ENCODE measurements around the gene FAM120A. TPM values are rescaled to one million over a fixed set of nuclear protein-coding genes. Genes with fewer than 3 reads are reported as not detected.

The FAM120A gene
- total and polyA plus RNA-seq, 2 of the 13 experiments (the other 11 are each of a cell fraction or from before 2014, with no cell fraction given), result 41.3 to 44.4 TPM

DNA sequence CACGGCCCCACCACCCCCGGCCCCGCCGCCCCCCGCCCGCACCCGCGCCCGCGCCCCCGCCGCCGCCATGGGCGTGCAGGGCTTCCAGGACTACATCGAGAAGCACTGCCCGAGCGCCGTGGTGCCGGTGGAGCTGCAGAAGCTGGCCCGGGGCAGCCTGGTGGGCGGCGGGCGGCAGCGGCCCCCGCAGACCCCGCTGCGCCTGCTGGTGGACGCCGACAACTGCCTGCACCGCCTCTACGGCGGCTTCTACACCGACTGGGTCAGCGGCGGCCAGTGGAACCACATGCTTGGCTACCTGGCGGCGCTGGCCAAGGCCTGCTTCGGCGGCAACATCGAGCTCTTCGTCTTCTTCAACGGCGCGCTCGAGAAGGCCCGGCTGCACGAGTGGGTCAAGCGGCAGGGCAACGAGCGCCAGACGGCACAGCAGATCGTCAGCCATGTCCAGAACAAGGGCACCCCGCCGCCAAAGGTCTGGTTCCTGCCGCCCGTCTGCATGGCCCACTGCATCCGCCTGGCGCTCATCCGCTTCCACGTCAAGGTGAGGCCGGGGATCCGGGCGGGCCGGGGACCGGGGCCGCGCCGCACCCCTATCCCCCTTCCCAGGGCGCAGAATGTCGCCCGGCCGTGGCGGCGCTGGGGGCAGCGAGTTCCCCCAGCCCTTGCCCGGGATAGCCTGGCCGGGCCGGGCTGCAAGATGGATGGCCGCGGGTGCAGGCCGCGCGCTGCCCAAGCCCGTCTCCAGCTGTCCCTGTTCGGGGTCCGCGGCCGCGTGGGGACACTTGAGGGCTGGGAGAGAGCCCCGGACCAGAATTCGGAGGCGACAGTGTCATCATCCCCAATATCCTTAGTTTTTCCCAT is 594 bp downstream of the FAM120A start (continued):
- TF ChIP-seq, protein P1, sequence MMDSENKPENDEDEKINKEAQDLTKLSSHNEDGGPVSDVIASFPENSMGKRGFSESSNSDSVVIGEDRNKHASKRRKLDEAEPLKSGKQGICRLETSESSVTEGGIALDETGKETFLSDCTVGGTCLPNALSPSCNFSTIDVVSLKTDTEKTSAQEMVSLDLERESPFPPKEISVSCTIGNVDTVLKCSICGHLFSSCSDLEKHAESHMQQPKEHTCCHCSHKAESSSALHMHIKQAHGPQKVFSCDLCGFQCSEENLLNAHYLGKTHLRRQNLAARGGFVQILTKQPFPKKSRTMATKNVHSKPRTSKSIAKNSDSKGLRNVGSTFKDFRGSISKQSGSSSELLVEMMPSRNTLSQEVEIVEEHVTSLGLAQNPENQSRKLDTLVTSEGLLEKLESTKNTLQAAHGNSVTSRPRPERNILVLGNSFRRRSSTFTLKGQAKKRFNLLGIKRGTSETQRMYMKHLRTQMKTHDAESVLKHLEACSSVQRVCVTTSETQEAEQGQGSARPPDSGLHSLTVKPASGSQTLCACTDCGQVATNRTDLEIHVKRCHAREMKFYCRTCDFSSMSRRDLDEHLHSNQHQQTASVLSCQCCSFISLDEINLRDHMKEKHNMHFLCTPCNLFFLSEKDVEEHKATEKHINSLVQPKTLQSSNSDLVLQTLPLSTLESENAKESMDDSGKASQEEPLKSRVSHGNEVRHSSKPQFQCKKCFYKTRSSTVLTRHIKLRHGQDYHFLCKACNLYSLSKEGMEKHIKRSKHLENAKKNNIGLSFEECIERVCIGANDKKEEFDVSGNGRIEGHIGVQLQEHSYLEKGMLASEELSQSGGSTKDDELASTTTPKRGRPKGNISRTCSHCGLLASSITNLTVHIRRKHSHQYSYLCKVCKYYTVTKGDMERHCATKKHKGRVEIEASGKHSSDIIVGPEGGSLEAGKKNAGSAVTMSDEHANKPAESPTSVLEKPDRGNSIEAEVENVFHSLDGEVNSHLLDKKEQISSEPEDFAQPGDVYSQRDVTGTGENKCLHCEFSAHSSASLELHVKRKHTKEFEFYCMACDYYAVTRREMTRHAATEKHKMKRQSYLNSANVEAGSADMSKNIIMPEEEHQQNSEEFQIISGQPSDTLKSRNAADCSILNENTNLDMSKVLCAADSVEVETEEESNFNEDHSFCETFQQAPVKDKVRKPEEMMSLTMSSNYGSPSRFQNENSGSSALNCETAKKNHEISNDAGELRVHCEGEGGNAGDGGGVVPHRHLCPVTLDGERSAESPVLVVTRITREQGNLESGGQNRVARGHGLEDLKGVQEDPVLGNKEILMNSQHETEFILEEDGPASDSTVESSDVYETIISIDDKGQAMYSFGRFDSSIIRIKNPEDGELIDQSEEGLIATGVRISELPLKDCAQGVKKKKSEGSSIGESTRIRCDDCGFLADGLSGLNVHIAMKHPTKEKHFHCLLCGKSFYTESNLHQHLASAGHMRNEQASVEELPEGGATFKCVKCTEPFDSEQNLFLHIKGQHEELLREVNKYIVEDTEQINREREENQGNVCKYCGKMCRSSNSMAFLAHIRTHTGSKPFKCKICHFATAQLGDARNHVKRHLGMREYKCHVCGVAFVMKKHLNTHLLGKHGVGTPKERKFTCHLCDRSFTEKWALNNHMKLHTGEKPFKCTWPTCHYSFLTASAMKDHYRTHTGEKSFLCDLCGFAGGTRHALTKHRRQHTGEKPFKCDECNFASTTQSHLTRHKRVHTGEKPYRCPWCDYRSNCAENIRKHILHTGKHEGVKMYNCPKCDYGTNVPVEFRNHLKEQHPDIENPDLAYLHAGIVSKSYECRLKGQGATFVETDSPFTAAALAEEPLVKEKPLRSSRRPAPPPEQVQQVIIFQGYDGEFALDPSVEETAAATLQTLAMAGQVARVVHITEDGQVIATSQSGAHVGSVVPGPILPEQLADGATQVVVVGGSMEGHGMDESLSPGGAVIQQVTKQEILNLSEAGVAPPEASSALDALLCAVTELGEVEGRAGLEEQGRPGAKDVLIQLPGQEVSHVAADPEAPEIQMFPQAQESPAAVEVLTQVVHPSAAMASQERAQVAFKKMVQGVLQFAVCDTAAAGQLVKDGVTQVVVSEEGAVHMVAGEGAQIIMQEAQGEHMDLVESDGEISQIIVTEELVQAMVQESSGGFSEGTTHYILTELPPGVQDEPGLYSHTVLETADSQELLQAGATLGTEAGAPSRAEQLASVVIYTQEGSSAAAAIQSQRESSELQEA (CRISPR knock-in tag; IDR thresholded peaks at IDR 0.05; ENCODE audit: not compliant biosample characterization), result no peak
- TF ChIP-seq ZSCAN20 (CRISPR knock-in tag; IDR thresholded peaks at IDR 0.05; ENCODE audit: borderline replicate concordance) (no peak), KDM4B (CRISPR knock-in tag; IDR thresholded peaks at IDR 0.05) (no peak), ZNF724P (CRISPR knock-in tag; IDR thresholded peaks at IDR 0.05; ENCODE audit: borderline replicate concordance) (0 out of 2 replicates have a peak, but pooled peaks have one; percentile 17), PHF8 (CRISPR knock-in tag; IDR thresholded peaks at IDR 0.05) (peak; percentile 76), ZNF160 (CRISPR knock-in tag; IDR thresholded peaks at IDR 0.05) (no peak), ZNF563 (CRISPR knock-in tag; IDR thresholded peaks at IDR 0.05) (no peak; the same call in 1 of the 2 replicates)
- TF ChIP-seq, protein P2, sequence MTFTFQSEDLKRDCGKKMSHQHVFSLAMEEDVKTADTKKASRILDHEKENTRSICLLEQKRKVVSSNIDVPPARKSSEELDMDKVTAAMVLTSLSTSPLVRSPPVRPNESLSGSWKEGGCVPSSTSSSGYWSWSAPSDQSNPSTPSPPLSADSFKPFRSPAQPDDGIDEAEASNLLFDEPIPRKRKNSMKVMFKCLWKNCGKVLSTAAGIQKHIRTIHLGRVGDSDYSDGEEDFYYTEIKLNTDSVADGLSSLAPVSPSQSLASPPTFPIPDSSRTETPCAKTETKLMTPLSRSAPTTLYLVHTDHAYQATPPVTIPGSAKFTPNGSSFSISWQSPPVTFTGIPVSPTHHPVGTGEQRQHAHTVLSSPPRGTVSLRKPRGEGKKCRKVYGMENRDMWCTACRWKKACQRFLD (CRISPR knock-in tag; IDR thresholded peaks at IDR 0.05; ENCODE audit: borderline replicate concordance), result no peak
- TF ChIP-seq, protein P3, sequence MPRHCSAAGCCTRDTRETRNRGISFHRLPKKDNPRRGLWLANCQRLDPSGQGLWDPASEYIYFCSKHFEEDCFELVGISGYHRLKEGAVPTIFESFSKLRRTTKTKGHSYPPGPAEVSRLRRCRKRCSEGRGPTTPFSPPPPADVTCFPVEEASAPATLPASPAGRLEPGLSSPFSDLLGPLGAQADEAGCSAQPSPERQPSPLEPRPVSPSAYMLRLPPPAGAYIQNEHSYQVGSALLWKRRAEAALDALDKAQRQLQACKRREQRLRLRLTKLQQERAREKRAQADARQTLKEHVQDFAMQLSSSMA (CRISPR knock-in tag; IDR thresholded peaks at IDR 0.05), result peak; percentile 80; the same call in 1 of the 2 replicates
- TF ChIP-seq, protein P4, sequence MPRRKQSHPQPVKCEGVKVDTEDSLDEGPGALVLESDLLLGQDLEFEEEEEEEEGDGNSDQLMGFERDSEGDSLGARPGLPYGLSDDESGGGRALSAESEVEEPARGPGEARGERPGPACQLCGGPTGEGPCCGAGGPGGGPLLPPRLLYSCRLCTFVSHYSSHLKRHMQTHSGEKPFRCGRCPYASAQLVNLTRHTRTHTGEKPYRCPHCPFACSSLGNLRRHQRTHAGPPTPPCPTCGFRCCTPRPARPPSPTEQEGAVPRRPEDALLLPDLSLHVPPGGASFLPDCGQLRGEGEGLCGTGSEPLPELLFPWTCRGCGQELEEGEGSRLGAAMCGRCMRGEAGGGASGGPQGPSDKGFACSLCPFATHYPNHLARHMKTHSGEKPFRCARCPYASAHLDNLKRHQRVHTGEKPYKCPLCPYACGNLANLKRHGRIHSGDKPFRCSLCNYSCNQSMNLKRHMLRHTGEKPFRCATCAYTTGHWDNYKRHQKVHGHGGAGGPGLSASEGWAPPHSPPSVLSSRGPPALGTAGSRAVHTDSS (CRISPR knock-in tag; conservative IDR thresholded peaks at IDR 0.05), result 0 out of 2 replicates have a peak, but pooled peaks have one; percentile 33
- TF ChIP-seq, protein P5, sequence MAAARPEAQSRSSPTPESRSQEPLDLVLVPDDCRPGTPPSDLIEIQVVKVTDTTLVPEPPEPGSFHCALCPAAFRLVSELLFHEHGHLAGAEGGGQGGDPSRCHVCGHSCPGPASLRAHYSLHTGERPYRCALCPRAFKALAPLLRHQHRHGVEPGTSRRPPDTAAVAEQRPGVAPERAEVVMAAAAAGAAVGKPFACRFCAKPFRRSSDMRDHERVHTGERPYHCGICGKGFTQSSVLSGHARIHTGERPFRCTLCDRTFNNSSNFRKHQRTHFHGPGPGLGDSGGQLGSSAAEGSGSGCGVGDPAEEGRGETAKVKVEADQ (CRISPR knock-in tag; IDR thresholded peaks at IDR 0.05; ENCODE audit: borderline replicate concordance), result 0 out of 2 replicates have a peak, but pooled peaks have one; percentile 23
- TF ChIP-seq, protein P6, sequence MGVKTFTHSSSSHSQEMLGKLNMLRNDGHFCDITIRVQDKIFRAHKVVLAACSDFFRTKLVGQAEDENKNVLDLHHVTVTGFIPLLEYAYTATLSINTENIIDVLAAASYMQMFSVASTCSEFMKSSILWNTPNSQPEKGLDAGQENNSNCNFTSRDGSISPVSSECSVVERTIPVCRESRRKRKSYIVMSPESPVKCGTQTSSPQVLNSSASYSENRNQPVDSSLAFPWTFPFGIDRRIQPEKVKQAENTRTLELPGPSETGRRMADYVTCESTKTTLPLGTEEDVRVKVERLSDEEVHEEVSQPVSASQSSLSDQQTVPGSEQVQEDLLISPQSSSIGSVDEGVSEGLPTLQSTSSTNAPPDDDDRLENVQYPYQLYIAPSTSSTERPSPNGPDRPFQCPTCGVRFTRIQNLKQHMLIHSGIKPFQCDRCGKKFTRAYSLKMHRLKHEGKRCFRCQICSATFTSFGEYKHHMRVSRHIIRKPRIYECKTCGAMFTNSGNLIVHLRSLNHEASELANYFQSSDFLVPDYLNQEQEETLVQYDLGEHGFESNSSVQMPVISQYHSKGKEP (CRISPR knock-in tag; IDR thresholded peaks at IDR 0.05), result no peak

All from HepG2 (cell line).